ENCODE results near the gene SLC6A19.

- TF ChIP-seq CTCF (IDR thresholded peaks at IDR 0.05 in 8 of 11, conservative IDR thresholded peaks at IDR 0.05 in 3 of 11) (no peak), POLR2AphosphoS5 (IDR thresholded peaks at IDR 0.05) (no peak), POLR2A (IDR thresholded peaks at IDR 0.05) (no peak)
Measured at GRCh38 chr5:1163366-1163765, 38.0 kb upstream of the SLC6A19 start.
